Neuron (in vitro differentiated cells): Measurements from ENCODE around the gene PAFAH1B2.
A peak's percentile ranks its signal among the peaks of the same experiment; 100 is the strongest.

ENCODE experiments used
- H2AFZ ChIP-seq: one replicate; pipeline ENCODE4 v1.6.1; 2013; ENCODE audit warnings: low read depth, mild to moderate bottlenecking, inconsistent platforms, low read length, moderate library complexity
- H3K27me3 ChIP-seq: one replicate; pipeline ENCODE4 v1.6.1; 2013; ENCODE audit warnings: low read length; ENCODE audit not compliant: insufficient read depth
- H3K36me3 ChIP-seq: one replicate; pipeline ENCODE4 v1.6.1; 2013; ENCODE audit warnings: low read length; ENCODE audit not compliant: insufficient read depth
- H3K4me1 ChIP-seq: one replicate; pipeline ENCODE4 v1.6.1; 2013; ENCODE audit warnings: low read length; ENCODE audit not compliant: insufficient read depth
- H3K4me3 ChIP-seq: 2 replicates; pipeline ENCODE4 v1.5.1; 2013; ENCODE audit warnings: mild to moderate bottlenecking, low read length, moderate library complexity
- H3K9me3 ChIP-seq: one replicate; pipeline ENCODE4 v1.6.1; 2013; ENCODE audit warnings: low read length

The PAFAH1B2 gene, protein sequence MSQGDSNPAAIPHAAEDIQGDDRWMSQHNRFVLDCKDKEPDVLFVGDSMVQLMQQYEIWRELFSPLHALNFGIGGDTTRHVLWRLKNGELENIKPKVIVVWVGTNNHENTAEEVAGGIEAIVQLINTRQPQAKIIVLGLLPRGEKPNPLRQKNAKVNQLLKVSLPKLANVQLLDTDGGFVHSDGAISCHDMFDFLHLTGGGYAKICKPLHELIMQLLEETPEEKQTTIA

DNA sequence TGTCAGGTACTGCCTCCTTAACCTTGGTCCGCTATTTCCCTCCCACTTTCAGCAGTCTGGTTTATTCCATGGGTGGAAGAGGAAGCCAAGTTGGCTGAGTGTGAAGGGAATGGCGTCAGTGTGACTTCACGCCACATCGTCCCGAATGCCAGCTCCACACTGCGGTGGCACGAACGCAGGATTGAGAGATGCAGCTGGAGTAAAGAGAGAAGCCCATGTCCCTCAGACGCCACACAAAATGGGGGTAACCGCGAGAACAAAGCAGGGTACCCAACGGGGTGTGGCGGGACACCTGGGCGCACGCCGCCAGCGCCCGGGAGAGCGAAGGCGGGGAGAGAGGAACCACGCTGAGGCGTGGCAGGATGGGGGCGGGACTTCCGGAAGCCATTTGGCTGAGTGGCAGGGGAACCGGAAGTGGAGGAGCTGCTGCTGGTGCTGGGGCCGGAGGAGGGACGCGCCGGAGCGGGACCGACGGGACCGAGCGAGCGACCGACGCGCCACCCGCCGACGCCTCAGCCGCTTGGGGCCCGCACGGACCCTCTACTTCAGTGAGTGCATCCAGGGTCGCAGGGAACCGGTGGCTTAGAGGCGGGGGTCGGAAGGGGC lies at the start of gene PAFAH1B2:
PAFAH1B2 (plus strand) TSS at position 417 of the 606 bp plus-strand sequence. CDS start 8,161 bp downstream, outside the sequence.
- peaks cover 18% of the 10 kb centered on the region for H3K4me1 ChIP-seq
- peaks cover 25% of the 10 kb centered on the region for H3K36me3 ChIP-seq
- no peaks in the 10 kb centered on the region for H3K9me3 ChIP-seq
- H3K27me3 ChIP-seq, result no peaks in the 10 kb centered on the region
- H3K4me3 ChIP-seq, result peak within 1 kb of the TSS; percentile 93
- peak within 1 kb of the TSS; percentile 76 for H2AFZ ChIP-seq

DNA sequence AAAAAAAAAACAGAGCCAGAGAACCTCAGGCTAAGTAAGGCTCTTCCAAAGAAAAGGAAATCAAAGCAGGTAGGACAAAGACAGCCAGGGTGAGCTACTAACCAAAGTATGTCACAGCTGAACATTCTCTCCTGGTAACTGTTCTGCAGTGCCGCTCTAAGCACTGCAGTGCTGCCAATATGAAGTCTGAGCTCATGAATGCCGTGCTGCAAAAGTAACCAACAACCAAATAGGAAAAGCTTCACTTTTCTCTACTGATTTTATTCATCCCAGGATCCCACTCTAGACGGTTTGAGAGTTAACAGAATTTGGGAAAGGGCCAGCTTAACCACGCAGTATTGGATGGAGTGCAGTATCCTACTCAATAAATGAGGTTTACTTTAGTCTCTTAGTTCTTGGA lies 49.3 kb upstream of the PAFAH1B2 start:
- Histone ChIP-seq H3K4me3 (no peak overlapping the region), H3K9me3 (no peaks in the 10 kb centered on the region)

DNA sequence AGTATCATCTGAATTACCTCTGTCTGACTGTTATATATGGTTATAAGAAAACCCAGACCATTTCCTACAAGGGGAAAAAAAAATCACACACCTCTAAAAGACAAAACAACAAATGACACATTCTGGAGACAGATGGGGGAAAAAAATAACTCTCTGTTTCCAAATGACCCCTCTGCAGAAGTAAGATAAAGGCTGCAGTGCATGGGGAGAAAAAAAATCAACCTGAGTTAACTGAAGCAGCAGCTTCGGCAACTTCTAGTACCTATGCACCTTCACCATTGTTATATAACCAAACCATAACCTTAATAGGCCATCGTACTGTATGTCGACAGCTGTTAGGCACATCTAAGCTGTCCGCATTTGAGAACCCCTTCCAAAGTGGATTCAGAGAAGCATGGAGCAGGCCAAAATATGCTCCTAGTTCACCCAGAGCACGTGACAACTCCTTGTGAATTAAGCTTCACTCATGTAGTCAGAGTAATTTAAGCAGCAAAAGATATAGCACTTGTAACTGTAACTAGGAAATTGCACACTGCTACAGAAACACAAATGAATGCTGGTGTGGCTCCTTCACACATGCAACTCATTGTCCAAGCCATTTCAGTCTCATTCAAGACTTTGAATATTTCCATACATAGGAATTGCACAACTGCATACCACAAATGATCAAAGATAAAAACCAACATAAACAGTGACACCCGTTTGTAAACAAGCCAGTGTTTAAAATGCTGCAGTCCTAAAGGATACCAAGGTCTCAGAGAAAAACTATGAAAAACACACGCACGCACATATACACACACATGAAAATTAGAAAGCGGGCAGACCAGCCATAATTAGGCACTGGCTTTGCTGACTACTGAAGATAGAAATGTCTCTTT lies 48.6 kb upstream of the PAFAH1B2 start:
- H3K36me3 ChIP-seq, result no peaks in the 10 kb centered on the region
- no peaks in the 10 kb centered on the region for H3K9me3 ChIP-seq
- H3K27me3 ChIP-seq, result no peaks in the 10 kb centered on the region
- no peak overlapping the region for H2AFZ ChIP-seq
- H3K4me3 ChIP-seq, result no peak overlapping the region
- peaks cover 41% of the 10 kb centered on the region for H3K4me1 ChIP-seq

More for the DNA sequence above, 49.3 kb upstream of the PAFAH1B2 start:
- Histone ChIP-seq H2AFZ (no peak overlapping the region), H3K4me1 (peaks cover 41% of the 10 kb centered on the region), H3K36me3 (no peaks in the 10 kb centered on the region), H3K27me3 (no peaks in the 10 kb centered on the region)

DNA sequence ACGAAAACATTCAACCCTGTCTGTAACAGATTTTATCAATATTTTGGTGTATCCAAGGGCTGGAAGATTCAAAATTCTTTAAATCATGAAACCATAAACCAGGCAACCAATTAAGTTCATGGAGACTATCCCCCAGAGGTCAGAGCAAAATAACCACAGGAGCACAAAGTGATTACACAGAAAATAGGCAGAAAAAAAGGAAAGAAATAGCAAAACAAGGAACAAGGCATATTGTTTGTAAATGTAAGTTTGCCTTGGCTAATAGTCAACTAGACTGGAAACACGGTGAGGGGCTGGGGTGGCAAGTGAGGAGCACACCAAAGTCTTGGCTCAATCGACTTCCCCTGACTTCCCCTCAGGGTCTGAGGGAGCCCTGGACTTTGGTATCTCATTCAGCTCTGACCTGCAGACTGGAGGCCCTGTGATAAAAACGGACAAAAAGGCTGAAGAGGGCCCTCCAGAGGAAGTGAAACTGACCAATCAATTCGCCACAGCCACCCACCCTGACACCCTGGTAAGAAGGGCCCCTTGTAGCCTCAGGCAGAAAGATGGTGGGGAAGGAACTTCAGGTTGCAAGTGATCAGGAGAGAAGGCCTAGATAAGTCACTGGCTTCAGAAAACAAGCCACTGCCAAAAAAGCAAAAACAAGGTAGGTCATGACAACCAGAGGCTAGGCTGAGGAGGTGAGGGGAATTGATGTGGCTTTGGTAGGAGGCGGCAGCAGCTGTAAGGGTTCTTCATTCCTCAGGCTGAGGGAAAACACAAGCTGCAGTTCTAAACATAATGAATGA lies 47.7 kb upstream of the PAFAH1B2 start:
- H3K36me3 ChIP-seq, result no peaks in the 10 kb centered on the region
- peaks cover 41% of the 10 kb centered on the region for H3K4me1 ChIP-seq
- no peaks in the 10 kb centered on the region for H3K27me3 ChIP-seq
- H2AFZ ChIP-seq, result no peak overlapping the region
- peak overlapping the region; percentile 70 for H3K4me3 ChIP-seq
- no peaks in the 10 kb centered on the region for H3K9me3 ChIP-seq

DNA sequence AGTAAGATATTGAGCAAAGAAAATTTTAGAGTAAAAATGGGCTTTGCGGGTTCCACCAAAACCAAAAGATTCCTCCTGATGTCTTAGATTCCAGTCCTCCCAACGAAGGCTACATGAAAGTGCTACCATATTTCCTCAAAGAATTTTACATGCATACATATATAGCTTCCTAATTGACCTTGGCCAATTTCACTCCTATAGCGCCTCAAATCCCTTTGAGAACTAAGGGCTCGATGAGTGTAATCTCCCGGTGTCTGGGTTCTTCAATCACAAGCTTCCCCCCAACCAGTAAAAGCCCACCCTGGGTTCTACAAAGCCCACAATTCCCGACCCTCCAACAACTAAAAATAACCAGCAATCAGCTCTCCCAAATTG lies 47.1 kb upstream of the PAFAH1B2 start:
- peak overlapping the region; percentile 70 for H3K4me3 ChIP-seq
- no peaks in the 10 kb centered on the region for H3K36me3 ChIP-seq
- H2AFZ ChIP-seq, result no peak overlapping the region
- no peaks in the 10 kb centered on the region for H3K9me3 ChIP-seq
- H3K27me3 ChIP-seq, result no peaks in the 10 kb centered on the region
- H3K4me1 ChIP-seq, result peaks cover 41% of the 10 kb centered on the region

DNA sequence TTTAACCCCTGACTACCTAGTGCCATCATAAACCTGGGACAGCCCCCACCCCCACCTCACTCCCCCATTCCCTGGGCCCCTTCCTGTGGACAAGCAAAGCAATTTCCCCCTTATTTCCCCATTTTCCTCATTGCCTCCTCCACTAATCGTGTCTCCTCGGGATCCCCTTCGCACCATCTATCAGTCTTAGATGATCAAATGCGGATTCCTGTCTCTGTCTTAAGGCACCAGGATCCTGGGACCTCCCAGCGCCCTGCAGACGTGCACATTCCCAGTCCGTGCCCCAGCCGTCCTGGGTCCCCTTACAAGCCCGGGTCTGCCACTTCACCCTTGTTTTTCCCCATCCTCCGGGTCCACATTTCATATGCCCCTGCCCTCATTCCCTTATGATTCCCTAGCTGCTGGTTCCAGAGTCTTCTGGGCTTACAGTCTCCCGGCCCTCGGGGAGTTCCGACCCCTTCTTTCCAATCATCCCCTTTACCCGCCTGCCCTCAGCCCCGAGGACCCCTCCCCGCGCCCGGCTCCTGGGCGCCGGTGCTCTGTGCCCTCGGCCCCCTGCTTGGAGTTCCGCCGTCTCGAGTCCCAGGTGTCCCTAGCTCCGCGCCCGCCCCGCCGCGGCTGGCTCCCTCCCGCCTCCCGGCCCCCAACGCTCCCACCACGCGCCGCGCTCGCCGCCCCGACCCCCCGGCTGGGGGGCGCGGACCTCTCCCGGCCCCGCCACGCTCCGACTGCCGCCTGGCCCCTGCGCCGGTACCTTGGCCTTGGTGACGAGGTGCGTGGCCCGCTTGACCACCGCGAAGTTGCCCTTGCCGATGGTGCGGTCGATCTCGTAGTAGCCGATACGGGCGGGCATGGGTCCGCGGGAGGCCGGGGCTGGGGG lies 46.5 kb upstream of the PAFAH1B2 start:
- no peaks in the 10 kb centered on the region for H3K9me3 ChIP-seq
- peaks cover 41% of the 10 kb centered on the region for H3K4me1 ChIP-seq
- peak overlapping the region; percentile 70 for H3K4me3 ChIP-seq
- peak overlapping the region; percentile 24 for H2AFZ ChIP-seq
- H3K36me3 ChIP-seq, result no peaks in the 10 kb centered on the region
- H3K27me3 ChIP-seq, result no peaks in the 10 kb centered on the region

DNA sequence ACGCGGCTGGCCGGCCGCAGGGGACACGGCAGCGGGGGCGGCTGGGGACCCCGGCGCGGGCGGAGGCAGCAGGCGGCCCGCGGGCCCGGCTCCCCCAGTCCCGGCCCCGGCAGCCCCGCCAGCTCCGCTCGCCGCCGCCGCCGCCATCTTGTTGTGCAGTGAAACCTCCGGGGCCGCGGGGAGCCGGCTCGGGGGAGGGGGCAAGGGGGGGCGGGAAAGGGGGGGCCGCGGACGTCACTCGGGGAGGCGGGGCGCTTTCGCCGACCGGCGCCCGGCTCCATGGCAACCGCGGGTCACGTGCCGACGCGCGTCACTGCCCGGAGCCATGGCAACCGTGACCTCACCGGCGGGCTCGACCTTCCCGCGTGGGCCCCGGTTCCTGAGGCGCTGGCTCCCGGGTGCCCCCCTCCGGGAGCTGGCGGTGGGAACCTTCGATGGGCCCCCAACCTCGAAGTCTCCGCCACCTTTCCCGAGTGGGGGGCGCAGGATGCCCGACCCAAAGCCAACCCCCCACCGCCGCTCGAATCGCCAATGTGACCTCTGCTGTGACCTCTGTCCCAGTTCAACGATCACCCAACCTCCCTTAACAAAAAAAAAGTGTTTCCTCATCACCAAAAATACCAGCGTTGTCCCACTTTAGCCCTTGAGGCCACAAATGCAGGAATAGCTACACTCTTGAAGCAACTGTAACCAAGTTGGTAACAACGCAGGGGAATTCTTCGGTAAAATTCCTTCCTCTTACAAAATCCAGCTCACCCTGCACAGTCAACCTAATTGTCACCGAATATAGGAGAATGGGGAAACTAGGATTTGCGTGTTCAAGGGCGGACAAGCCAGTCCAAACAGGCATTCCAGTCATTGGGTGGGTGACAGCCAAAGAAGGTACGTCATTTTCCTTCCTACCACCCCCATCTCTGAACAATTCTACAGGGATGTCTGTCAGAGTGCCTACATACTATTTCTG lies 45.5 kb upstream of the PAFAH1B2 start, which contains the start of gene SIK3:
SIK3 (minus strand) TSS at position 160 of the 964 bp plus-strand sequence; CDS start at position 147, 13 bp downstream.
- Histone ChIP-seq H3K4me3 (peak within 1 kb of the TSS; percentile 70), H3K4me1 (peaks cover 41% of the 10 kb centered on the region), H3K36me3 (no peaks in the 10 kb centered on the region), H2AFZ (peak within 1 kb of the TSS; percentile 69), H3K9me3 (no peaks in the 10 kb centered on the region), H3K27me3 (no peaks in the 10 kb centered on the region)

DNA sequence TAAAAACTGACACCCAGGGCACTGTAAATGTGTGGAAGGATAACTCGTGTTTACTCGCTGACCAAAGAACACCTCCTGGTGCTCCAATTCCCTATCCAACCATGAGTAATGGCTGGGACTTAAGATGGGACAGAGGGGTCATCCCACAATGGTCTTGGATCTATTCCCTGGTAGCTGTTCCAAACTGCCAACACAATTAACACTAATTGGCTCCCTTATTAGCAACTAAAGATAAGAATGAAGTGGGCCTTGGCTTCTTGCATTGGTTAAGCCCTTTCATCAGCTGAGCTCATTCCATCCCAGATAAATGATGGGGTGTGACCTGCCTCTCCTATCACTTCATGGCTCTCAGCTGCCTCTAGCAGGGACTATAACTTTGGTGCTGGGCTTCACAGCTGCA lies 44.4 kb upstream of the PAFAH1B2 start:
- H3K4me3 ChIP-seq, result no peak overlapping the region
- H3K9me3 ChIP-seq, result no peaks in the 10 kb centered on the region
- H2AFZ ChIP-seq, result no peak overlapping the region
- H3K36me3 ChIP-seq, result no peaks in the 10 kb centered on the region
- H3K27me3 ChIP-seq, result no peaks in the 10 kb centered on the region
- peaks cover 36% of the 10 kb centered on the region for H3K4me1 ChIP-seq

DNA sequence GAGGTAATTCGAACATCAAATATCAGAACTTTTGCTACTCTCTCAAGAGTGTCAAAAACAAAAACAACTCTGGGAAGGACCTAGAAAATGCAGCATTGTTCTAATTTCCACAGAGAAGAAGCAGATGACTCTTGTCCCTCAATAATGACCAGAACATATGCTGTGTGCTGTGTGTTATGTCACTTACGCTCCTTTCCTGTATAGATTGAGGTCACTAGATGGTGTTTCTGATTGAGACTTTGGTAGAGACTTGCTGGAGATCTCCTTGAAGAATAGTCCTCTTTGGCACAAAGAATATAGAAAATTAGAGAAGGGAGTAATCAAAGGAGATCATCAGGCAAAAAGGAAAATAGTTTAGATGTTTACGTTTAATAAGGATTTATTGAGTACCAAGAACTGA lies 43.5 kb upstream of the PAFAH1B2 start:
- Histone ChIP-seq H3K9me3 (no peaks in the 10 kb centered on the region), H3K36me3 (no peaks in the 10 kb centered on the region), H3K4me3 (no peak overlapping the region), H3K27me3 (no peaks in the 10 kb centered on the region), H3K4me1 (peaks cover 27% of the 10 kb centered on the region), H2AFZ (no peak overlapping the region)

DNA sequence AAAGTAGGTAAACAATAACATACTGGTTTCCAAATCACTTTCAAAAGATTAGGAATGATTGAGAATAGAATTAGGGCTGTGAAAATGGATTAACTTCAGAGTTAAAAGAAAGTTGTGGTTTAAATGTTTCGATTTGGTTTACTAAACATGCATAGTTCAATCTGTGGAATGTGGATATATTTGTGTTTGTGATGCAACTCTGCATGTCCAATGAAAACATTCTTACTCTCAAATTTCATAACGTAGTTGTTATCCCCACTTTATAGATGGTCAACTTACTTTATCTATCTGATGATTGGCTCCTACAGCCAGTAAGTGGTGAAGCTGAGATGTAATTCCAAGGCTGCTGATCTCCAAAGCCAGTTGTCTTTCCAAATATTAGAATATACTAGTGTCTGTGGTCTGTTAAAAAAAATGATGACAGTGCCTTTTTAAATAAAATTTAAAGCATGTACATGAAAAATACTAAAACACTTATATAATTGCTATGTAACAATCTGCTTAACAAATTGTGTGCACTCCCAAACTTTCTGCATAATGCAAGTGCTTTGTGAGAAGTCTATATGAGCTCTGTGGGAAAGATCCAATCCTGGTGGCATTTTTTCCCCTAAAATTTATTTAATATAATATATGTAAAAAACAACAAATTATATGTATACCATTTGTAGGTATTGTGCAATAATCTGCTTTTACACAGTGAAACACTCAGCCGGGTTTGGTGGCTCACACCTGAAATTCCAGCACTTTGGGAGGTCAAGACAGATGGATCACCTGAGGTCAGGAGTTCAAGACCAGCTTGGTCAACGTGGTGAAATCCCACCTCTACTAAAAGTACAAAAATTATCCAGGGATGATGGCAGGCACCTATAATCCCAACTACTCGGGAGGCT lies 36.1 kb upstream of the PAFAH1B2 start:
- no peak overlapping the region for H2AFZ ChIP-seq

More for the DNA sequence above, 36.1 kb upstream of the PAFAH1B2 start:
- no peaks in the 10 kb centered on the region for H3K36me3 ChIP-seq
- no peaks in the 10 kb centered on the region for H3K27me3 ChIP-seq
- no peak overlapping the region for H3K4me3 ChIP-seq
- no peaks in the 10 kb centered on the region for H3K9me3 ChIP-seq
- no peaks in the 10 kb centered on the region for H3K4me1 ChIP-seq
